Activated CD4-positive, alpha-beta memory T cell treated with anti-CD3 and anti-CD28 coated beads, Interleukin-2, amount 10 ng/mL, durations not matched to agents 7 days and 5 days (primary cell): ENCODE measurements around the gene APMAP. TPM values are rescaled to one million over a fixed set of nuclear protein-coding genes. Genes with fewer than 3 reads are reported as not detected.

Experiments used
- CTCF ChIA-PET: fragments of 350-600 bp; sonication (Branson Sonifier 250); formaldehyde crosslinking; loops from one replicate; lab custom pipeline; 2021; ENCODE audit warnings: antibody characterized with exemption, inconsistent platforms; lab: Charles Lee
- POLR2A ChIA-PET: fragments of 350-600 bp; sonication (Branson Sonifier 250); formaldehyde crosslinking; loops from one replicate; lab custom pipeline; 2021; ENCODE audit warnings: antibody characterized with exemption; lab: Charles Lee
- DNase-seq: peaks from one replicate; pipeline ENCODE4 v3.0.0-alpha.2; 2020
- H3K27ac Mint-ChIP-seq: one replicate; pipeline ENCODE4 v1.8.0; 2021; ENCODE audit warnings: mild to moderate bottlenecking, mixed read lengths
- H3K27me3 Mint-ChIP-seq: one replicate; pipeline ENCODE4 v1.8.0; 2021; ENCODE audit warnings: mixed read lengths
- H3K36me3 Mint-ChIP-seq: one replicate; pipeline ENCODE4 v1.8.0; 2021; ENCODE audit warnings: low read depth, mixed read lengths
- H3K4me1 Mint-ChIP-seq: one replicate; pipeline ENCODE4 v1.8.0; 2021; ENCODE audit warnings: mixed read lengths
- H3K4me3 Mint-ChIP-seq: one replicate; pipeline ENCODE4 v1.8.0; 2021; ENCODE audit warnings: mild to moderate bottlenecking, mixed read lengths
- H3K9me3 Mint-ChIP-seq: one replicate; pipeline ENCODE4 v1.8.0; 2021; ENCODE audit warnings: mixed read lengths
- total RNA-seq, 2 experiments: library from RNA; stranded (reverse); gene quantifications; one replicate each; pipeline ENCODE4 v1.2.3, GENCODE V29; 2021

The APMAP gene
- total RNA-seq, 2 experiments from 2014 or later, result 44.1 to 46.5 TPM

DNA sequence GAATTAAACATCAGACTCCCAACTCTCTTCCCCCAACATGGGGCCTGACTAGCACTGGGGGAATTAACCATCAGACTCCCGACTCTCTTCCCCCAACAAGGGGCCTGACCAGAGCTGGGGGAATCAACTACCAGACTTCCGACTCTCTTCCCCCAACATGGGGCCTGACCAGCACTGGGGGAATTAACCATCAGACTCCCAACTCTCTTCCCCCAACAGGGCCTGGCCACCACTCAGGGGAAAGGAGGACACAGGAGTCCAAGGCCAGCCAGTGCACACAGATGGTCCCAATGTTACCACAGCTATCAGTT is 30.4 kb downstream of the APMAP start:
- Mint-ChIP-seq H3K4me1 (peaks cover 20% of the 10 kb centered on the region), H3K36me3 (peaks cover 84% of the 10 kb centered on the region), H3K27me3 (no peaks in the 10 kb centered on the region), H3K27ac (peak overlapping the region; percentile 77), H3K9me3 (no peaks in the 10 kb centered on the region), H3K4me3 (no peak overlapping the region)
- ChIA-PET CTCF (no interaction called here), POLR2A (interaction anchor here (0.5 to 2.0 kb wide), 2 partner anchors 13 to 288 kb away, joined by 3 to 11 read pairs; partner anchors contain the start of gene CST7)
- DNase-seq, result no peak

DNA sequence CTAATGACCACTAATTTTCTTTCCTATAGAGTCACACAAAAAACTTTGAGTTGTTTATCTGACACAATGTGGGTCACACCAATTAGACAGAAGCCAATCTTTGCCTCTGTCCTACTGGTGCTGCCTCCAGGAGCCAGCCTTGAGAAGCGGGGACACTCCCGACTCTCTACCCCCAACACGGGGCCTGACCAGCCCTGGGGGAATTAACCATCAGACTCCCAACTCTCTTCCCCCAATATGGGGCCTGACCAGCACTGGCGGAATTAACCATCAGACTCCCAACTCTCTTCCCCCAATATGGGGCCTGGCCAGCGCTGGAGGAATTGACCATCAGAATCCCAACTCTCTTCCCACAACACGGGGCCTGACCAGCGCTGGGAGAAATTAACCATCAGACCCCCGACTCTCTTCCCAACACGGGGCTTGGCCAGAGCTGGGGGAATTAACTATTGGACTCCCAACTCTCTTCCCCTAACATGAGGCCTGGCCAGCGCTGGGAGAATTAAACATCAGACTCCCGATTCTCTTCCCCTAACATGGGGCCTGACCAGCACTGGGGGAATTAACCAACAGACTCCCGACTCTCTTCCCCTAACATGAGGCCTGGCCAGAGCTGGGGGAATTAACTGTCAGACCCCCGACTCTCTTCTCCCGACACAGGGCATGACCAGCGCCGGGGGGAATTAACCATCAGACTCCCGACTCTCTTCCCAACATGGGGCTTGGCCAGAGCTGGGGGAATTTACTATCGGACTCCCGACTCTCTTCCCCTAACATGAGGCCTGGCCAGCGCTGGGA is 31.0 kb downstream of the APMAP start:
- ChIA-PET POLR2A (interaction anchor here (0.8 to 2.0 kb wide), 3 partner anchors 12 to 29 kb away, joined by 3 to 11 read pairs (median 3); partner anchors contain the start of gene CST7), CTCF (interaction anchor here (0.7 to 1.6 kb wide), 3 partner anchors 11 to 18 kb away, joined by 3 to 4 read pairs (median 3); no protein-coding TSS in a partner anchor)
- Mint-ChIP-seq H3K4me3 (no peak overlapping the region), H3K4me1 (peaks cover 20% of the 10 kb centered on the region), H3K36me3 (peaks cover 86% of the 10 kb centered on the region), H3K9me3 (no peaks in the 10 kb centered on the region), H3K27ac (peak overlapping the region; percentile 77), H3K27me3 (no peaks in the 10 kb centered on the region)
- peak; percentile 11 for DNase-seq

DNA sequence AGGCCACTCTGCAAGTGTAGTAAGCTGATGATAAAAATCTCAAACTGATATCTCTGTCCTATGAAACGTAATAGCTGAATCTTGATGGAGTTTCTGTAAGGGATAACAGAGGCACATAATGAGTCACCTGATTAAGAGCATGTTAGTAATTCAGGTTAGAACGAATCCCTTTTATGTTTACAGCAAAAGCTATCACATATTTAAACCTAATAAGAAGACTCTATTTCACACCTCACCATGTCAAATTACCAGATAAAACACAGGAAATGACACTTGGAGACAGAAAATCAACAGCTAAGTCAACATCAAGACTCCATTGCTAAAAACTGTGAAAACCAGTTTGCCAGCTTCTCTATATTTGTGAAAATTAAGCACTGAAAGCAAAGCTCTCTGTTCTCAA is 31.7 kb downstream of the APMAP start:
- H3K4me3 Mint-ChIP-seq, result no peak overlapping the region
- peaks cover 86% of the 10 kb centered on the region for H3K36me3 Mint-ChIP-seq
- POLR2A ChIA-PET, result interaction anchor here (0.8 to 2.0 kb wide), 4 partner anchors 8 to 29 kb away, joined by 3 to 11 read pairs (median 3); partner anchors contain the start of gene CST7
- peak overlapping the region; percentile 77 for H3K27ac Mint-ChIP-seq
- H3K9me3 Mint-ChIP-seq, result no peaks in the 10 kb centered on the region
- DNase-seq, result no peak
- CTCF ChIA-PET, result interaction anchor here (0.7 to 1.6 kb wide), 3 partner anchors 10 to 19 kb away, joined by 3 to 4 read pairs (median 3); no protein-coding TSS in a partner anchor
- H3K27me3 Mint-ChIP-seq, result no peaks in the 10 kb centered on the region
- peaks cover 25% of the 10 kb centered on the region for H3K4me1 Mint-ChIP-seq

DNA sequence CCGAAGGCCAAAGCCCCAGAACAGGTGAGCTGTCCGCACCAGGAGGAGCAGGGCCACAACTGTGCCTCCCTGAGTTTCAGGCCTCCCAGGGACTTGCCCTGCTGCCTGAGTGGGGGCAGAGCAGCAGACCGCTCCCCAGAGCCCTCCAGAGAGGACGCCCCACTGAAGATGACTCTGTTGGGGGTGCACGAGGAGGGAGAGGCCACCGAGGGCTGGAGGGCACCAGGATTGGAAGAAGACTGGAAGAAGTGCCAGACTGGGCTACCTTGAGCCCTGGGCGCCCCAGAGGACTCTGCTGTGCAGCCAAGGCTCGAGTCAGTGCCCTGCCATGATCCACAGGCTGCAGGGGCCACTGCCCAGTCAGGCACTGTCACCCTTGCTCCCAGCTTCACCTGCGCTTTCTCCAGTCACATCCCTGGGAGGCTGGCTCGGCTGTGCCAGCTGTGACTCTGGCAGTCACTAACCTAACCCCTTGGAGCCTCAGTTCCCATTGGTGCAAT is 32.2 kb downstream of the APMAP start:
- peak overlapping the region; percentile 77 for H3K27ac Mint-ChIP-seq
- CTCF ChIA-PET, result interaction anchor here (1.3 to 1.6 kb wide), 2 partner anchors 10 to 20 kb away, joined by 3 to 4 read pairs; no protein-coding TSS in a partner anchor

DNA sequence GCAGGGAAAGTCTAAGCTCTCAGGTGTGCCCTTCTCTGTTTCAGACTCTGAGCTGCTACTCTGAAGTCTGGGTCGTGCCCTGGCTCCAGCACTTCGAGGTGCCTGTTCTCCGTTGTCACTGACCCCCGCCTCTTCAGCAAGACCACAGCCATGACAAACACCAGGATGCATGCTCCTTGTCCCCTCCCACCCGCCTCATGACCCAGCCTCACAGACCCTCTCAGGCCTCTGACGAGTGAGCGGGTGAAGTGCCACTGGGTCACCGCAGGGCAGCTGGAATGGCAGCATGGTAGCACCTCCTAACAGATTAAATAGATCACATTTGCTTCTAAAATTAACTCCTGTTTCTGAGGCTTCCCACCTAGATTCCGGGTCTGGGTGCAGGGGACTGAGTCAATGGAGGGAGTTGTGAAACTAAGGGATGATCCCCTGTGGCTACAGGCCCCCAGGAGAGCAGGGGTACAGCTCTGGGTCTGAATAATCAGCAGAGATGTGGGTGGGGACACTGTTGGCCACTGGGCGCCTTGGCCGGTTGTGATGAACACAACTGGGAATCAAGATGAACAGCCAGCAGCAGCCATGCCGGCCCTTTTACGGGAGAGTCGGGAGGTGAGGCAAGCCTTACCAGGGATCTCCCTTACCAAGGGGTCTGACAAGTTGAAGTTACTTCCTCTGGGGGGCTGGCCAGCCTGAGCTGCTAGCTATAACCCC is 32.8 kb downstream of the APMAP start:
- no peak overlapping the region for H3K4me3 Mint-ChIP-seq
- POLR2A ChIA-PET, result interaction anchor here (1.2 to 2.0 kb wide), 2 partner anchors 7 to 10 kb away, joined by 3 to 11 read pairs; partner anchors contain the start of gene CST7
- no peaks in the 10 kb centered on the region for H3K27me3 Mint-ChIP-seq
- peak; percentile 11 for DNase-seq
- H3K27ac Mint-ChIP-seq, result peak overlapping the region; percentile 54
- H3K9me3 Mint-ChIP-seq, result no peaks in the 10 kb centered on the region
- CTCF ChIA-PET, result interaction anchor here (1.4 kb wide), 1 partner anchor 29 kb away, joined by 3 read pairs; no protein-coding TSS in a partner anchor
- H3K36me3 Mint-ChIP-seq, result peaks cover 86% of the 10 kb centered on the region
- H3K4me1 Mint-ChIP-seq, result peaks cover 36% of the 10 kb centered on the region

More for the DNA sequence above, 32.2 kb downstream of the APMAP start:
- Mint-ChIP-seq H3K9me3 (no peaks in the 10 kb centered on the region), H3K4me1 (peaks cover 30% of the 10 kb centered on the region), H3K4me3 (no peak overlapping the region), H3K27me3 (no peaks in the 10 kb centered on the region), H3K36me3 (peaks cover 87% of the 10 kb centered on the region)
- POLR2A ChIA-PET, result interaction anchor here (0.8 to 2.0 kb wide), 4 partner anchors 8 to 30 kb away, joined by 3 to 11 read pairs (median 3); partner anchors contain the start of gene CST7
- DNase-seq, result peak; percentile 13

DNA sequence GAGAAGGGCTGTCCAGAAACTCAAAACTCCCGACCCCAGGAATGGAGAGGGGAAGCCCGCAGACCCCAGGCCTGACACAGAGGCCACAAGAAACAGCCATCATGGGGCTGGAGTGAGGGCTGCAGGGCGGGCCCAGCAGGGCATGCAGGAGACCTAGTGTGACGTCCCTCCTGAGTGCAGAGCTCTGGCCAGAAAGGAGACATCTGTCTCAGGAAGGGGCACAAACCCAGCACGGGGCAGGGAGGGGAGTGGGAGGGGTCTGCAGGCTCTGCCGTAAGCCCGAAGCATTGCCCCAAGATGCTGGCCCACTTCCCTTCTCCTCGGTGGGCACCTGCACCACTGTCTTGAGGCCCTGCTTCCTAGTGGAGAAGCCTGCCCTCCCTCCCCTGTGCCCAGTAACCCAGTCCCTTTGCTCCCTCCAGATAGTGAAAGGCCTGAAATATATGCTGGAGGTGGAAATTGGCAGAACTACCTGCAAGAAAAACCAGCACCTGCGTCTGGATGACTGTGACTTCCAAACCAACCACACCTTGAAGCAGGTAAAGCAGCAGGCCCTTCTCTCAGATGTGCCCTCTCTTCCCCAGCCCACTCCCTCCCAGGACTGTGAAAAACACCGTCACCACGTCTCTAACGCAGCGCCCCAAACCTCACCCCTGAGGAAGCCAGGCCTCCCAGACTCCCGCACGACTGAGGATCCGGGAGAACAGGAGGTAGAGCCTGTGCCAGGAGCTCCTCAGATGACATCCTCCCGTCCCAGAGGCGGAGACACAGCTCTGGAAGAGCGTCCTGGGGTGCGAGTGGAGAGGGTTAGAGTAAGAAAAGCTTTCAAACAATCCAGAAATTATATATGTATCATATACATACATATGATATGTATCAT is 33.8 kb downstream of the APMAP start:
- peak; percentile 13 for DNase-seq
- no peak overlapping the region for H3K27ac Mint-ChIP-seq
- CTCF ChIA-PET, result interaction anchor here (1.4 kb wide), 1 partner anchor 28 kb away, joined by 3 read pairs; no protein-coding TSS in a partner anchor
- H3K4me3 Mint-ChIP-seq, result no peak overlapping the region
- POLR2A ChIA-PET, result no interaction called here
- no peaks in the 10 kb centered on the region for H3K9me3 Mint-ChIP-seq
- H3K27me3 Mint-ChIP-seq, result no peaks in the 10 kb centered on the region
- H3K4me1 Mint-ChIP-seq, result peaks cover 44% of the 10 kb centered on the region
- H3K36me3 Mint-ChIP-seq, result peaks cover 82% of the 10 kb centered on the region

DNA sequence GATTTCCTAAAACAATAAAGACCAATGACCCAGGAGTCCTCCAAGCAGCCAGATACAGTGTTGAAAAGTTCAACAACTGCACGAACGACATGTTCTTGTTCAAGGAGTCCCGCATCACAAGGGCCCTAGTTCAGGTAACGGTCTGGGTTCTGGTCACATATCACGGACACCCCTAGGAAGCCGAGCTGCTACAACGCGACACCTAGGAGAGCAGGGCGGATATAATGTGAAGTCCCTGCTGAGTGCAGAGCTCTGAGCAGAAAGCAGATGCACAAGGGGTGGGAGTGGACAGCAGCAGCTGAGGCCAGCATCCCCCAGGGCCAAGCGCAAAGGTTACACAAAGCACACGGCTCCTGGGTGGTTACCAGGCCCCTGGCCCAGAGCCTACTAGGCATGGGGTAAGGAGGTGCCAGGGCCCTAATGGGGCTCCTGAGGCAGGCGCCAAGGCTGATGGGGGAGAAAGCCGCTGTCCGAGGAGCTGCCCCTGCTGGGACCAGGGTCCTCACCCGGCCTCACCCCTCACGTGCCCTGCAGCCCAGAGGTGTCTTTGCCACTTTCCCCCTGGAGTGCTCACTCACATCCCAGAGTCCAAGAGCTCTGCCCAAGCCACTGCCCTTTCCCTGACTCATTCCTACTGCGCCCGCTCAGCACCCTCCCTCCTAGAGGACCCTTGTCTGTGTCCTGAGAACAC is 35.1 kb downstream of the APMAP start:
- H3K27me3 Mint-ChIP-seq, result no peaks in the 10 kb centered on the region
- H3K27ac Mint-ChIP-seq, result no peak overlapping the region
- POLR2A ChIA-PET, result no interaction called here
- H3K9me3 Mint-ChIP-seq, result no peaks in the 10 kb centered on the region
- CTCF ChIA-PET, result no interaction called here
- peaks cover 79% of the 10 kb centered on the region for H3K36me3 Mint-ChIP-seq
- peak; percentile 15 for DNase-seq
- H3K4me3 Mint-ChIP-seq, result no peak overlapping the region
- H3K4me1 Mint-ChIP-seq, result peaks cover 56% of the 10 kb centered on the region

DNA sequence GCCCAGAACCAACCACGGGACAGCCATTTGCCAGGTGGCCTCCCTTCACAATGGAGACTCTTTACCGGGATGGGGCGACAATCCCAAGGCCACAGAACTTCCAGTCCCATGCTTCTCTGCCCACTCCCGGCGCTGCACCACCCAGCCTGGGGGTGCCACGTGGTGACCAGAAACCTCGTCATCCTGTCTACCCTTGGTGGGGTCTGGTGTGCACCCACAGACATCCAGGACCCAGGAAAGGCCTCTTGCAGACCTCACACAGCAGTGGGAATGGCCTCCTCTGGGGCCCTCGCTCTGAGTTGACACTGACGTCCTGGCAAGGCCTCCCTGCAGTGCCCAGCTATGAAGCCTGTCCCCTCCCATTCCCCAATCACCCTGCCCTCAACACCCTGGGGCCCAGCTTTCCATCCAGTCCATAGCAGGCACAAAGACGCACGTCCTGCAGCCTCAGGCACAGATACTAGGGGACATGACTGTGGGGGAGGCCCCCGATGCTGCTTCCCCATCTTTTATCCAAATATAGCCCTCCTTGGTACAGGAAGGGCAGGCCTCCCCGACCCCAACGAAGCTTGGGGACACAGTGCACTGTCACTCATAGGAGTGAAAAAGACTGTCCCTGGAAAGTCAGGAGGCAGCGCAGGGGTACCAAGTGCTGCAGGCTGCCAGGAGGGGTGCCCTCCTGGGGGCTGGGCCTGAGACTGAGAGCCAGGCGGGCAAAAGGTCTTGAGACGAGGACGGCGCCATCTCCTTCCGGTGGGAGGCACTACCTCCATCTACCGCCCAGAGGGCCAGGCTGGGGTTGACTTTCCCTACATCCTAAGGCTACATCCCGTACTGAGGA is 36.3 kb downstream of the APMAP start:
- CTCF ChIA-PET, result interaction anchor here (2.4 kb wide), 1 partner anchor 25 kb away, joined by 21 read pairs; no protein-coding TSS in a partner anchor
- POLR2A ChIA-PET, result no interaction called here

DNA sequence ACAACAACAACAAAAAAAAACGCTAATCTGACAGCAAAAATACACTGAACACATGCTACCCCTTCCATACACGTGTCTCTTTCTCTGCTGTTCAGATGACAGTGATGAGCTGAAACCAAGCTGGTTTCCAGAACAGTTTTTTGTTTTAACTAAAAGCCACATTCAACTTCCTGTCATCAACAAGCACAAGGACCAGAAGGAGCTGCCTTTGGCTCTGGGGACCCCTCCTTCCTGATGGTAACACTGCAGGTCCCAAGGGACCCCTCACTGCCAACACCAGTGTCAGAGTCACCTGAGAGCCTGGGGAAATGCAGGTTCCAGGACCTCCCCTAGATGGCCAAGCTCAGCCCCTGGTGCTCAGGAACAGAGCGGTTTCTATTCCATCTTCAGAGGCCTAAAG is 37.5 kb downstream of the APMAP start:
- H3K27ac Mint-ChIP-seq, result peak overlapping the region; percentile 79
- POLR2A ChIA-PET, result interaction anchor here (1.0 to 1.8 kb wide), 4 partner anchors 9 to 103 kb away, joined by 4 to 13 read pairs (median 6); partner anchors contain the start of gene ACSS1

More for the DNA sequence above, 36.3 kb downstream of the APMAP start:
- H3K9me3 Mint-ChIP-seq, result no peaks in the 10 kb centered on the region
- H3K27ac Mint-ChIP-seq, result peak overlapping the region; percentile 79
- peaks cover 56% of the 10 kb centered on the region for H3K4me1 Mint-ChIP-seq
- H3K27me3 Mint-ChIP-seq, result no peaks in the 10 kb centered on the region
- H3K4me3 Mint-ChIP-seq, result no peak overlapping the region
- peak; percentile 11 for DNase-seq
- peaks cover 77% of the 10 kb centered on the region for H3K36me3 Mint-ChIP-seq

DNA sequence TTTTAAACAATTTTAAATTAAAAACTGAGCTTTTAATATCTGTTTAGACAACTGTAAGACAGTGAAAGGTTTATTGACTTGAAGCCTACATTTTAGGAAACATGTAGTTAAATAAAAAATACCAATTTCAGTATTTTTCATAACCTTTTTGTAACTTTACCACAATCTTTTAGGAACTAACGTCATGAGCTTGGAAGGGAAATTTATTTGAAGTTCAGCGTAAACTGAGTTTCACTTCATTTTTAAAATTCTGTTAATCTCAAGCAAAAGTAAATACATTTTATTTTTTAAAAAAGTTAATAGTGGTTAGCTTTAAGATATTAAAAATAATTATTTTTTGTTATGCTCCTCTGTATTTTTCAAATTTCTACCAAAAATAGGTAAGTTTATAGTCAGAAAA is 38.0 kb downstream of the APMAP start:
- Mint-ChIP-seq H3K27me3 (no peaks in the 10 kb centered on the region), H3K9me3 (no peaks in the 10 kb centered on the region), H3K27ac (peak overlapping the region; percentile 79), H3K4me1 (peaks cover 56% of the 10 kb centered on the region), H3K4me3 (no peak overlapping the region), H3K36me3 (peaks cover 72% of the 10 kb centered on the region)
- ChIA-PET CTCF (interaction anchor here (0.9 to 2.4 kb wide), 5 partner anchors 24 to 39 kb away, joined by 3 to 21 read pairs (median 3); no protein-coding TSS in a partner anchor), POLR2A (interaction anchor here (1.0 to 1.8 kb wide), 4 partner anchors 9 to 103 kb away, joined by 4 to 13 read pairs (median 6); partner anchors contain the start of gene ACSS1)
- DNase-seq, result no peak

More for the DNA sequence above, 37.5 kb downstream of the APMAP start:
- H3K27me3 Mint-ChIP-seq, result no peaks in the 10 kb centered on the region
- no peaks in the 10 kb centered on the region for H3K9me3 Mint-ChIP-seq
- H3K4me1 Mint-ChIP-seq, result peaks cover 56% of the 10 kb centered on the region
- peaks cover 71% of the 10 kb centered on the region for H3K36me3 Mint-ChIP-seq
- CTCF ChIA-PET, result interaction anchor here (0.7 to 2.4 kb wide), 7 partner anchors 8 to 224 kb away, joined by 3 to 21 read pairs (median 3); no protein-coding TSS in a partner anchor
- H3K4me3 Mint-ChIP-seq, result no peak overlapping the region
- peak; percentile 44 for DNase-seq
